ENCODE results near the gene NVL. TPM values are rescaled to one million over a fixed set of nuclear protein-coding genes. Genes with fewer than 3 reads are reported as not detected.

The NVL gene
- total RNA-seq = 17.7 and 18.3 TPM in 2 replicates

DNA sequence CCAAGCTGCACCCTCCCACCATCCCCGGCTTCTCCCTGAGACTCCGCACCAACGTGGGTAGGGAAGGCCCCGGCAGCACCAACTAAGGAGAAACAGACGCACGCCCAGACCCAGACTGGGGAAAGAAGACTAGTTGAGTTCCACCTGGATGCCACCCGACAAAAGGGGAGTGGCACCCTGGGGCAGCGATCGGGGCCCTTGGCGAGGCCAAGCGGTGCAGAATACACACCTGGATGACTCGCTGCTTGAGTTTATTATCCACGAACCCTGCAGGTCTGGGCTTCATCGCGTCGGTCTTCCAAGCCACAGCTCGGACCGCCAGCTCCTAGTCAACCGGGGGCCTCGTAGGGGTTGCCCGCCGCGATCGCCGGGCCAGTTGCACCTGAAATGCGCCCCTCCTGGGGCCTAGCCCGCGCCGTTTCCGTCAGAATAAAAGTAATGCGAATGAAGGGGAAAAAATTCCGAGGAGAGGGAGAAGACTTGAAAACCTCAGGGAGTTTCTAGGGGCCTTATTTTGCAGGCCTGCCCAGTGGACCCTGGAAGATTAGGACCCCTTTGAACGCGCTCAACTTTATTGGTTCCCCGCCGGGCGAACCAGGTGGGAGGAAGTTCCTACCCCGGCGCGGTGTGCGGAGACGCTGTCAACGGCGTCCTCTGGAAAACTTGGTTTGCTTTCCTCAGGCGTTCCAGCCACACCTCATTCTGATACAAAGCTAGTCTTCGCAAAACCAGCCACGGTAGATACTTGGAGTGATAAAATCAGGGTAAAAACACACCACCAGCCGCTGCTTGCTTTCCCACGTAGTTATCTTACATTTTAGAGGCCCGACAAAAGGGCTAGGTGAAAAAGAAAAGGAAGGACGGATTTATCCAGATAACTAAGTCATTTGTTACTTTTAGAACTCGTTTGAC is at the start of gene NVL:
Gene NVL, minus strand, starts transcription at position 331 of the 912 bp plus-strand sequence. Its CDS starts 45 bp downstream, at position 286.

DNA sequence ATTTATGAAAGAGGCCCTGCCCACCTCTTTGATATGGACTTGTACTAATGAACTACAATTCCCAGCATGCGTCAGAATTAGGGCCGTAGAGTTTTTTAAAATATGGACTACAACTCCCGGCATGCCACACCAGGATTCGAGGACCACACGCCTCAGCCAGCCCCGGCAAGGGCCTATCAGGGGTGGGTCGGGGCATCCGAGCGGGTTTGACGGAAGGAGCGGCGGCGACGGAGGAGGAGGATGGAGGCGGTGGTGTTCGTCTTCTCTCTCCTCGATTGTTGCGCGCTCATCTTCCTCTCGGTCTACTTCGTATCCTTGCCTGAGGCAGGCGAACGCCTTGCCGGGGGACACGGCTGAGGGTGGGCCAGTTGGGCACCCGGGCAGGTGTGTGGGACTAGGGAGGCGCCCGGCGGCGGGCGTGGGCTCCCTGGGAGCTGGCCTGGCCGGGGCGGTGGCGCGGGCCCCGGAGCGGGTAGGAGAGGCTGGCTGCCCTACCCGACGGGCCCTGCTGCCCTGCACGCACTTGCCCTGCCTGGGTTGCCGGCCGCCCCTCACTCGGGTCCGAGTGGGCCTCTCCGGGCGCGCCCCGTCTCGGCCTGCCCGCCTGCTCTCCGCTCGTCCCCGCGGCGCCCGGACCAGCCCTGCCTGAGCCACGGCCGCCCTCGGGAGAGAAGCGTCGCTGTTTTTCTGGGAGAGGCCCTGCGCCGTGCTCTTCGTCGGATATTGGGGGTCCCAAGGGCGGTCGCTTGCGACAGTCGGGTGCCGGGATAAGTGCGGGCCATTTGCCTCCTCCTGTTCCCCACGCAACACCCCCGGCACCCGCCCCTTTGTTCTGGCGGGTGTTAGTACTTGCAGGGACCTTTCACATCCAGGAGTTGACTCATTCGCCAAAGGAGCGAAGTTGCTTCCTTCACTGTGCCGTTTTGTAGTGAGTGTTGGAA is 27.0 kb upstream of the NVL start, which contains the start of gene CNIH4:
Gene CNIH4, plus strand, starts transcription at position 195 of the 941 bp plus-strand sequence. Its CDS starts 46 bp downstream, at position 241.

DNA sequence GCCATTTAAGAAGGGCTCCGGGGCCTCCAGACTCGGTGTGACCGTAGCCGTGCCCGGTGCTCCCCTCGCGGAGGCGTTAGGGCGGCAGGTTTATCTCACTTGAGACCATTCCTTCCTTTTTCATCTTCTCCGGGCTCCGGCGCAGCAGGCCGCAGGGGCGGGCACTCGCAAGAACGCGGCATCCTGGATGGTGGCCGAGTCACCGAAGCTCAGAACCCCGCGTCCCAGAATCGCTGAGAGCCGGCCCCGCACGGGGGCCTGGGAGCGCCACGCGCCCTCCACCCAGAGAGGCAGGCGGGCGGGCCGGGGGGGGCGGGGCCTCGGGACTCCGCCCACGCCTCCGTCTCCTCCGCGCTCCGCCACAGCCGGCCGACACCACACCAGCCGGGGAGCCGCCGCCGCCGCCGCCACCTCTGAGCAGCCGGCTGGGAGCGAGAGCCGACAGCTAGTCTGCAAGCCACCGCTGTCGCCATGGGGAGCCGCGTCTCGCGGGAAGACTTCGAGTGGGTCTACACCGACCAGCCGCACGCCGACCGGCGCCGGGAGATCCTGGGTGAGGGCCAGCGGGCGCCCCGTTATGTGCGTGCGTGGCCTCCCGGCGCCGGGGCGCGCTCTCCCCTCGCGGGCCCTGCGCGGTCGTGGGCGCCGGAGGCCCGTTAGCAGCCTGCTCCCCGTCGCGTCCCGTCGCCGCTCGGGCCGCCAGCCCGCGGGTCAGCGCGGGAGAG is 146.9 kb downstream of the NVL start, which contains the start of gene DEGS1:
Gene DEGS1, plus strand, starts transcription at position 375 of the 725 bp plus-strand sequence. Its CDS starts 97 bp downstream, at position 472.

Other genes with a start within 250 kb of the NVL start
- 27.1 and 35.9 TPM in 2 replicates for gene FBXO28, start 216.1 kb downstream of the NVL start, total RNA-seq
- 70.4 and 78.1 TPM in 2 replicates for gene DEGS1, start 146.9 kb downstream of the NVL start, total RNA-seq
- gene CNIH4, start 26.7 kb upstream of the NVL start, total RNA-seq = 55.6 and 84.8 TPM in 2 replicates
- gene WDR26, start 104.6 kb upstream of the NVL start, total RNA-seq = 59.2 and 99.7 TPM in 2 replicates

All from aortic smooth muscle cell (primary cell).